DND-41 (cell line): Measurements from ENCODE around the gene TBC1D23.

Experiments
- EZH2 ChIP-seq: IDR thresholded peaks from 3 replicates; pipeline ENCODE4 v1.6.1; 2012; ENCODE audit warnings: borderline replicate concordance, low read depth, mild to moderate bottlenecking, moderate library complexity, low read length, inconsistent platforms; ENCODE audit not compliant: severe bottlenecking
- TF ChIP-seq, protein P1 (sequence below): IDR thresholded peaks from 2 replicates; pipeline ENCODE4 v1.5.1; 2012; ENCODE audit warnings: borderline replicate concordance, low read length, moderate library complexity, mild to moderate bottlenecking; ENCODE audit not compliant: poor library complexity, severe bottlenecking; ENCODE audit errors: extremely low read depth

- TF ChIP-seq, protein P1, sequence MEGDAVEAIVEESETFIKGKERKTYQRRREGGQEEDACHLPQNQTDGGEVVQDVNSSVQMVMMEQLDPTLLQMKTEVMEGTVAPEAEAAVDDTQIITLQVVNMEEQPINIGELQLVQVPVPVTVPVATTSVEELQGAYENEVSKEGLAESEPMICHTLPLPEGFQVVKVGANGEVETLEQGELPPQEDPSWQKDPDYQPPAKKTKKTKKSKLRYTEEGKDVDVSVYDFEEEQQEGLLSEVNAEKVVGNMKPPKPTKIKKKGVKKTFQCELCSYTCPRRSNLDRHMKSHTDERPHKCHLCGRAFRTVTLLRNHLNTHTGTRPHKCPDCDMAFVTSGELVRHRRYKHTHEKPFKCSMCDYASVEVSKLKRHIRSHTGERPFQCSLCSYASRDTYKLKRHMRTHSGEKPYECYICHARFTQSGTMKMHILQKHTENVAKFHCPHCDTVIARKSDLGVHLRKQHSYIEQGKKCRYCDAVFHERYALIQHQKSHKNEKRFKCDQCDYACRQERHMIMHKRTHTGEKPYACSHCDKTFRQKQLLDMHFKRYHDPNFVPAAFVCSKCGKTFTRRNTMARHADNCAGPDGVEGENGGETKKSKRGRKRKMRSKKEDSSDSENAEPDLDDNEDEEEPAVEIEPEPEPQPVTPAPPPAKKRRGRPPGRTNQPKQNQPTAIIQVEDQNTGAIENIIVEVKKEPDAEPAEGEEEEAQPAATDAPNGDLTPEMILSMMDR = no peak
- TF ChIP-seq EZH2 = no peak
These were observed 97.6 kb downstream of the TBC1D23 start for GRCh38 chr3:100358413-100358812.
